ENCODE data around the gene ABCA8.
A peak's percentile ranks its signal among the peaks of the same experiment; 100 is the strongest.

Gene ABCA8

GRCh38 chr17:68851890-68852289 lies 103.3 kb downstream of the ABCA8 start:
- Histone ChIP-seq H3K4me1 (ENCODE audit: control insufficient read depth in 1 of 2, insufficient read depth in 2 of 2, low read length in 2 of 2) (no peaks in the 10 kb centered on the region), H3K9me3 (ENCODE audit: control insufficient read depth in 1 of 2, low read length in 2 of 2) (no peaks in the 10 kb centered on the region), H3K36me3 (ENCODE audit: control insufficient read depth in 1 of 2, insufficient read depth in 2 of 2, low read length in 2 of 2) (no peaks in the 10 kb centered on the region), H3K4me3 (ENCODE audit: low read depth in 1 of 2, low read length in 2 of 2) (no peak overlapping the region), H3K27ac (ENCODE audit: low read depth, low read length) (no peak overlapping the region), H3K27me3 (ENCODE audit: control insufficient read depth in 1 of 2, insufficient read depth in 2 of 2, low read length in 2 of 2) (no peaks in the 10 kb centered on the region), H3K9ac (ENCODE audit: low read depth in 1 of 2, low read length in 2 of 2) (no peak overlapping the region)

GRCh38 chr17:68850749-68851510 lies 104.3 kb downstream of the ABCA8 start:
- H3K4me1 ChIP-seq (ENCODE audit: control insufficient read depth in 1 of 2, insufficient read depth in 2 of 2, low read length in 2 of 2): no peaks in the 10 kb centered on the region
- no peaks in the 10 kb centered on the region for H3K27me3 ChIP-seq (ENCODE audit: control insufficient read depth in 1 of 2, insufficient read depth in 2 of 2, low read length in 2 of 2)
- H3K9ac ChIP-seq (ENCODE audit: low read depth in 1 of 2, low read length in 2 of 2): no peak overlapping the region
- no peaks in the 10 kb centered on the region for H3K36me3 ChIP-seq (ENCODE audit: control insufficient read depth in 1 of 2, insufficient read depth in 2 of 2, low read length in 2 of 2)
- no peak overlapping the region for H3K27ac ChIP-seq (ENCODE audit: low read depth, low read length)
- no peak overlapping the region for H3K4me3 ChIP-seq (ENCODE audit: low read depth in 1 of 2, low read length in 2 of 2)
- H3K9me3 ChIP-seq (ENCODE audit: control insufficient read depth in 1 of 2, low read length in 2 of 2): no peaks in the 10 kb centered on the region

GRCh38 chr17:68849673-68850610 lies 105.2 kb downstream of the ABCA8 start:
- Histone ChIP-seq H3K9me3 (ENCODE audit: control insufficient read depth in 1 of 2, low read length in 2 of 2) (no peaks in the 10 kb centered on the region), H3K4me1 (ENCODE audit: control insufficient read depth in 1 of 2, insufficient read depth in 2 of 2, low read length in 2 of 2) (no peaks in the 10 kb centered on the region), H3K27ac (ENCODE audit: low read depth, low read length) (no peak overlapping the region), H3K9ac (ENCODE audit: low read depth in 1 of 2, low read length in 2 of 2) (no peak overlapping the region), H3K36me3 (ENCODE audit: control insufficient read depth in 1 of 2, insufficient read depth in 2 of 2, low read length in 2 of 2) (no peaks in the 10 kb centered on the region), H3K4me3 (ENCODE audit: low read depth in 1 of 2, low read length in 2 of 2) (no peak overlapping the region), H3K27me3 (ENCODE audit: control insufficient read depth in 1 of 2, insufficient read depth in 2 of 2, low read length in 2 of 2) (no peaks in the 10 kb centered on the region)

- H3K27ac ChIP-seq (ENCODE audit: low read depth, low read length): no peak overlapping the region
- H3K27me3 ChIP-seq (ENCODE audit: control insufficient read depth in 1 of 2, insufficient read depth in 2 of 2, low read length in 2 of 2): peaks cover 0 to 4% of the 10 kb centered on the region in 2 donors
- no peak overlapping the region for H3K9ac ChIP-seq (ENCODE audit: low read depth in 1 of 2, low read length in 2 of 2)
- no peak overlapping the region for H3K4me3 ChIP-seq (ENCODE audit: low read depth in 1 of 2, low read length in 2 of 2)
- no peaks in the 10 kb centered on the region for H3K9me3 ChIP-seq (ENCODE audit: control insufficient read depth in 1 of 2, low read length in 2 of 2)
- no peaks in the 10 kb centered on the region for H3K4me1 ChIP-seq (ENCODE audit: control insufficient read depth in 1 of 2, insufficient read depth in 2 of 2, low read length in 2 of 2)
- no peaks in the 10 kb centered on the region for H3K36me3 ChIP-seq (ENCODE audit: control insufficient read depth in 1 of 2, insufficient read depth in 2 of 2, low read length in 2 of 2)
Observed at GRCh38 chr17:68847711-68848110, 107.5 kb downstream of the ABCA8 start.

- no peak overlapping the region for H3K4me3 ChIP-seq (ENCODE audit: low read depth in 1 of 2, low read length in 2 of 2)
- no peak overlapping the region for H3K9ac ChIP-seq (ENCODE audit: low read depth in 1 of 2, low read length in 2 of 2)
Observed at GRCh38 chr17:68843522-68843921, 111.7 kb downstream of the ABCA8 start.

GRCh38 chr17:68840073-68840472 lies 115.1 kb downstream of the ABCA8 start:
- no peaks in the 10 kb centered on the region for H3K36me3 ChIP-seq (ENCODE audit: control insufficient read depth in 1 of 2, insufficient read depth in 2 of 2, low read length in 2 of 2)
- H3K27ac ChIP-seq (ENCODE audit: low read depth, low read length): no peak overlapping the region
- no peaks in the 10 kb centered on the region for H3K9me3 ChIP-seq (ENCODE audit: control insufficient read depth in 1 of 2, low read length in 2 of 2)
- no peak overlapping the region for H3K4me3 ChIP-seq (ENCODE audit: low read depth in 1 of 2, low read length in 2 of 2)
- H3K4me1 ChIP-seq (ENCODE audit: control insufficient read depth in 1 of 2, insufficient read depth in 2 of 2, low read length in 2 of 2): no peaks in the 10 kb centered on the region
- H3K27me3 ChIP-seq (ENCODE audit: control insufficient read depth in 1 of 2, insufficient read depth in 2 of 2, low read length in 2 of 2): peaks cover 0 to 4% of the 10 kb centered on the region in 2 donors
- no peak overlapping the region for H3K9ac ChIP-seq (ENCODE audit: low read depth in 1 of 2, low read length in 2 of 2)

More at GRCh38 chr17:68843522-68843921, 111.7 kb downstream of the ABCA8 start:
- peaks cover 0 to 4% of the 10 kb centered on the region in 2 donors for H3K27me3 ChIP-seq (ENCODE audit: control insufficient read depth in 1 of 2, insufficient read depth in 2 of 2, low read length in 2 of 2)
- no peak overlapping the region for H3K27ac ChIP-seq (ENCODE audit: low read depth, low read length)
- no peaks in the 10 kb centered on the region for H3K9me3 ChIP-seq (ENCODE audit: control insufficient read depth in 1 of 2, low read length in 2 of 2)
- no peaks in the 10 kb centered on the region for H3K36me3 ChIP-seq (ENCODE audit: control insufficient read depth in 1 of 2, insufficient read depth in 2 of 2, low read length in 2 of 2)
- H3K4me1 ChIP-seq (ENCODE audit: control insufficient read depth in 1 of 2, insufficient read depth in 2 of 2, low read length in 2 of 2): no peaks in the 10 kb centered on the region

- Histone ChIP-seq H3K4me1 (ENCODE audit: control insufficient read depth in 1 of 2, insufficient read depth in 2 of 2, low read length in 2 of 2) (no peaks in the 10 kb centered on the region), H3K27ac (ENCODE audit: low read depth, low read length) (peak overlapping the region; percentile 16), H3K9ac (ENCODE audit: low read depth in 1 of 2, low read length in 2 of 2) (no peak overlapping the region), H3K36me3 (ENCODE audit: control insufficient read depth in 1 of 2, insufficient read depth in 2 of 2, low read length in 2 of 2) (no peaks in the 10 kb centered on the region), H3K9me3 (ENCODE audit: control insufficient read depth in 1 of 2, low read length in 2 of 2) (no peaks in the 10 kb centered on the region), H3K4me3 (ENCODE audit: low read depth in 1 of 2, low read length in 2 of 2) (no peak overlapping the region), H3K27me3 (ENCODE audit: control insufficient read depth in 1 of 2, insufficient read depth in 2 of 2, low read length in 2 of 2) (no peaks in the 10 kb centered on the region)
Observed at GRCh38 chr17:68835071-68835470, 120.1 kb downstream of the ABCA8 start.

- Histone ChIP-seq H3K4me3 (ENCODE audit: low read depth in 1 of 2, low read length in 2 of 2) (no peak overlapping the region), H3K9me3 (ENCODE audit: control insufficient read depth in 1 of 2, low read length in 2 of 2) (no peaks in the 10 kb centered on the region), H3K9ac (ENCODE audit: low read depth in 1 of 2, low read length in 2 of 2) (no peak overlapping the region), H3K4me1 (ENCODE audit: control insufficient read depth in 1 of 2, insufficient read depth in 2 of 2, low read length in 2 of 2) (no peaks in the 10 kb centered on the region), H3K27me3 (ENCODE audit: control insufficient read depth in 1 of 2, insufficient read depth in 2 of 2, low read length in 2 of 2) (no peaks in the 10 kb centered on the region), H3K36me3 (ENCODE audit: control insufficient read depth in 1 of 2, insufficient read depth in 2 of 2, low read length in 2 of 2) (no peaks in the 10 kb centered on the region), H3K27ac (ENCODE audit: low read depth, low read length) (no peak overlapping the region)
Observed at GRCh38 chr17:68834328-68834836, 120.8 kb downstream of the ABCA8 start.

- no peak overlapping the region for H3K27ac ChIP-seq (ENCODE audit: low read depth, low read length)
- H3K9ac ChIP-seq (ENCODE audit: low read depth in 1 of 2, low read length in 2 of 2): no peak overlapping the region
- H3K9me3 ChIP-seq (ENCODE audit: control insufficient read depth in 1 of 2, low read length in 2 of 2): no peaks in the 10 kb centered on the region
- H3K4me1 ChIP-seq (ENCODE audit: control insufficient read depth in 1 of 2, insufficient read depth in 2 of 2, low read length in 2 of 2): no peaks in the 10 kb centered on the region
- no peak overlapping the region for H3K4me3 ChIP-seq (ENCODE audit: low read depth in 1 of 2, low read length in 2 of 2)
- no peaks in the 10 kb centered on the region for H3K36me3 ChIP-seq (ENCODE audit: control insufficient read depth in 1 of 2, insufficient read depth in 2 of 2, low read length in 2 of 2)
- no peaks in the 10 kb centered on the region for H3K27me3 ChIP-seq (ENCODE audit: control insufficient read depth in 1 of 2, insufficient read depth in 2 of 2, low read length in 2 of 2)
Observed at GRCh38 chr17:68832109-68832802, 122.9 kb downstream of the ABCA8 start.

Data from duodenal mucosa (tissue), 2 donors.